Measurements from ENCODE around the gene SLC7A14.

Gene SLC7A14

DNA sequence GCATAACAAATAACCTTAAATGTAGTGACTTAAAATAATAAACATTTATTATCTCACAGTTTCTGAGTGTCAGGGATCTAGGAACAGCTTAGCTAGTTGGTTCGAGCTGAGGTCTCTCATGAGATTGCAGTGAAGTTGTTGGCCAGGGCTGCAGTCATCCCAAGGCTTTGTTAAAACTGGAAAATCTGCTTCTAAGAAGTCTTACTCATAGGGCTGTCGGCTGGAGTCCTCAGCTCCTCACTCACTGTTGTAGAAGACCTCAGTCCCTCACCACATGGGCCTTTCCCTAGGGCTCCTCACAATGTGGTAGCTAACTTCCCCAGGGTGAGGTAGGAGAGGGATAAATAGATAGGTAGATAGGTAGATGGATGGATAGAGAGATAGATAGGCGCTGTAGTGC, 20.8 kb upstream of the SLC7A14 start:
- TF ChIP-seq REST (IDR thresholded peaks at IDR 0.05; ENCODE audit: insufficient read depth in 1 of 2, low read depth in 2 of 2, low read length in 2 of 2) (no peak), POLR2AphosphoS5 (IDR thresholded peaks at IDR 0.05; ENCODE audit: low read depth, low read length) (no peak), SIN3A (IDR thresholded peaks at IDR 0.05; ENCODE audit: borderline replicate concordance, insufficient read depth, low read length) (no peak), FOXP2 (optimal IDR thresholded peaks at IDR 0.05; ENCODE audit: borderline replicate concordance, extremely low read depth, extremely low read length, insufficient read depth) (no peak), TAF1 (IDR thresholded peaks at IDR 0.05; ENCODE audit: borderline replicate concordance, insufficient read depth, low read length) (no peak)

GRCh38 chr3:170605490-170605889, 19.6 kb upstream of the SLC7A14 start:
- TF ChIP-seq FOXP2 (optimal IDR thresholded peaks at IDR 0.05; ENCODE audit: borderline replicate concordance, extremely low read depth, extremely low read length, insufficient read depth): no peak
- TF ChIP-seq TAF1 (IDR thresholded peaks at IDR 0.05; ENCODE audit: borderline replicate concordance, insufficient read depth, low read length): no peak
- TF ChIP-seq REST (IDR thresholded peaks at IDR 0.05; ENCODE audit: insufficient read depth in 1 of 2, low read depth in 2 of 2, low read length in 2 of 2): no peak
- TF ChIP-seq POLR2AphosphoS5 (IDR thresholded peaks at IDR 0.05; ENCODE audit: low read depth, low read length): no peak
- TF ChIP-seq SIN3A (IDR thresholded peaks at IDR 0.05; ENCODE audit: borderline replicate concordance, insufficient read depth, low read length): no peak

- TF ChIP-seq TAF1 (IDR thresholded peaks at IDR 0.05; ENCODE audit: borderline replicate concordance, insufficient read depth, low read length) (no peak), REST (IDR thresholded peaks at IDR 0.05; ENCODE audit: insufficient read depth in 1 of 2, low read depth in 2 of 2, low read length in 2 of 2) (peak; percentile 82 to 90)
These were observed 18.1 kb upstream of the SLC7A14 start for GRCh38 chr3:170603770-170604510.

GRCh38 chr3:170602556-170602955, 16.7 kb upstream of the SLC7A14 start:
- TF ChIP-seq POLR2AphosphoS5 (IDR thresholded peaks at IDR 0.05; ENCODE audit: low read depth, low read length): no peak
- no peak for TF ChIP-seq FOXP2 (optimal IDR thresholded peaks at IDR 0.05; ENCODE audit: borderline replicate concordance, extremely low read depth, extremely low read length, insufficient read depth)
- TF ChIP-seq REST (IDR thresholded peaks at IDR 0.05; ENCODE audit: insufficient read depth in 1 of 2, low read depth in 2 of 2, low read length in 2 of 2): no peak
- no peak for TF ChIP-seq TAF1 (IDR thresholded peaks at IDR 0.05; ENCODE audit: borderline replicate concordance, insufficient read depth, low read length)
- TF ChIP-seq SIN3A (IDR thresholded peaks at IDR 0.05; ENCODE audit: borderline replicate concordance, insufficient read depth, low read length): no peak

Data from PFSK-1 (cell line).